Dedifferentiated amniotic fluid mesenchymal stem cell (primary cell): Measurements from ENCODE around the gene FANCC.

Experiments used
- DNase-seq: peaks from one replicate; pipeline ENCODE4 v3.0.0-alpha.2; 2016; ENCODE audit errors: extremely low spot score

Gene FANCC

DNA sequence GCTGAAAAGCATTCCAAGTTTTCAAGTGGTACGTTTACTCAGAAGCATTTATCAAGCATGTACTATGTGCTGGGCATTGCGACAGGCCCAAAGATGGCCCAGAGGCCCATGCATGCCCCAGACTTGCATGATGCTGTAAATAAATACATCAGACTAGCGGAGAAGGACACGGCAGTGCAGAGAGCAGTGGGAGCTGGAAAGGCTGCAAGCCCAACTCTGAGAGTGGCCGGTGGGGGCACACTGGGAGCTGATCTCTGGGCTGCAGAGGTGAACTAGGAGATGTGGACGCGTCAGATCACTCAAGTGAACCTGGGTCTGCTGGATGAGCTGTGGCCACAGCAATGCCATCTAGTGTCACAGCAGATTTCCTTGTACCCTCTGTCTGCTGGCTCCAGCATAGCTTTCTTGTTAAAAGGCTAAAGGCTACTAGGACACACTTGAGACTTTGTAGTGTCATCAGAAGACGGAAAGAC is 246.9 kb downstream of the FANCC start:
- DNase-seq, result no peak

DNA sequence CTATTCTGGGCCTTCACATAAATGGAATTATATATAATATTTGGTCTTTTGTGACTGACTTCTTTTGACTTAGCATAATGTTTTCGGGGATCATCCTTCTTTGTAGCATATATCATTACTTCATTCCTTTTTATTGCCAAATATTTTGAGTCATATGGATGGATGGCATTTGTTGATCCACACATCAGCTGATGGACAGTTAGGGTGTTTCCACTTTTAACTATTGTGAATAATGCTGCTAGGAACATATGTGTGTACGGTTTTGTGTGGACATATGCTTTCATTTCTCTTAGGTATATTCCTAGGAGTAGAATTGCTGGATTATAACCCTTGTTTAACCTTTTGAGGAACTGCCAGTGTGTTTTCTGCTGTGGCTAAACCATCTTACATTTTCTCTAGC is 249.6 kb downstream of the FANCC start:
- no peak for DNase-seq

DNA sequence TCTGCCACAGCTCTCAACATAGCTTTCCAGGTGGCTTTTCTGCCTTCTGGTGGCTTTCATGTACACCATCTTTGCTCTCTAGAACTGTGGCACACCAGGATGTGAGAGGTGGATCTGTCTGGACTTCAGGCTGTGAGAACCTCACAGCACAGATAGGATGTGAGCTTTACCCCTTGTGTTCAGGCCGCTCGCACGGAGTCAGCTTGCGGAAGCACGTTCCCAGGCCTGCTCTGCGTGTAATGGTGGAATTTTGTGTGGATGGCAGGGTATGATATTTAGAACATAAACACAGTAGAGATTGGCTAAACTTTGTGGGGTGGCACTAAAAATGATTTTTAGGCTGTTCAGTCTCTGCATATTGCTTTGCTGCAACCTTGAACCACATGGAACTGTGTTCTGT is 250.5 kb downstream of the FANCC start:
- DNase-seq, result no peak

DNA sequence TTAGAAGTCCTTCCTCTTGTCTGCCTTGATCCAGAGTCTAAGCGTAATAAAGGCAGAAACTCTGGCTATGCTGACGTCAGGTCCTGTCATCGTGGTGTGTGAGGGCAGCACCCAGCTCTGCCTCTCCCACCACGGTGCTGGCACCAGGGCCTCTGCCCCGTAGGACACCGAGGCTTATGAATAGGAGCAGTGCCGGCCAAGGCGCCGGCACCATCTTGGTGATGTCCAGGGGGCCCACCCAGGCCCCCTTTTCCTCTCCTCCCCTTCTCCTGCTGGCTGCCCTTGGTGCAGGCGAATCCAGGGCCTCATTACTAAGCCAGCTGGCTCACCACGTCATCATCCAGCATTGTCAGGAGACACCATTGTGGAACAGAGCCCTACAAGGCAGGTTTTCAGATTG is 252.3 kb downstream of the FANCC start:
- no peak for DNase-seq

DNA sequence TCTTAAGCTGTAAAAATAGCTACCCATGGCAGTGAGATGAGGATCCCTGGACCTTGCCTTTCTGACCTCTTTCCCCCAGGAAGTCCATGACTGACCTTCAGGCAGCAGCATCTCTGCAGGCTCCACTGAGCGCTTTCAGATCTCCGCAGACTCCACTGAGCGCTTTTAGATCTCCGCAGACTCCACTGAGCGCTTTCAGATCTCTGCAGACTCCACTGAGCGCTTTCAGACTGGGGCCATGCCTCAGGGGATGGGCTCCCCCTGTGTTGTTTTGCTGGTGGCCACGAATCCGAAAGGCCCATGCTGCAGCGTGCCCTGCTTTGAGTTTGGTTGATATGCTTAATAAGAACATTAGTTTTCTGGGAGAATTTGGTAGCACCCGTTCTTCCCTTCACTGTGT is 254.2 kb downstream of the FANCC start:
- DNase-seq, result no peak

DNA sequence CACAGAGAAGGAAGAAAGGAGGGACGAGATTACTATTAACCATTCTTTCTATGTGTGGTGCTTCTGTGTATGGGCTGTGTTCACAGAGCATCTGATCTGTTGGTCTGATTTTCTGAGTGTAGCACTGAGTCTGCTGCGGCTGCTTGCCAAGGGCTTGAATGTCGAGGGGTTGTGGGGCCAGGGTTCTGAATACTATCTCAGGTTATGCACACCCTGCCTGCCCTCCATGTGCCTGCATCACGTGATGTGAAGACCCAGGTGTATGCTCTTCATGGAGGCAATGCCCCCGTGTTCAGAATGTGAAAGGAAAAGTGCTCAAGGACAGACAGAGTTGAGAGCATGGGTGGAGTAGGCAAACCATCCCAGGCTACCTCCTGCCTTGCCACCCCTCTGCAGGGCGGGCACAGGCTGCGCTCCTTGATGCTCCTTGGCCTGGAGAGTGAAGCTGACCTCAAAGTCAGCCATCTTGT is 254.9 kb downstream of the FANCC start:
- DNase-seq, result no peak

DNA sequence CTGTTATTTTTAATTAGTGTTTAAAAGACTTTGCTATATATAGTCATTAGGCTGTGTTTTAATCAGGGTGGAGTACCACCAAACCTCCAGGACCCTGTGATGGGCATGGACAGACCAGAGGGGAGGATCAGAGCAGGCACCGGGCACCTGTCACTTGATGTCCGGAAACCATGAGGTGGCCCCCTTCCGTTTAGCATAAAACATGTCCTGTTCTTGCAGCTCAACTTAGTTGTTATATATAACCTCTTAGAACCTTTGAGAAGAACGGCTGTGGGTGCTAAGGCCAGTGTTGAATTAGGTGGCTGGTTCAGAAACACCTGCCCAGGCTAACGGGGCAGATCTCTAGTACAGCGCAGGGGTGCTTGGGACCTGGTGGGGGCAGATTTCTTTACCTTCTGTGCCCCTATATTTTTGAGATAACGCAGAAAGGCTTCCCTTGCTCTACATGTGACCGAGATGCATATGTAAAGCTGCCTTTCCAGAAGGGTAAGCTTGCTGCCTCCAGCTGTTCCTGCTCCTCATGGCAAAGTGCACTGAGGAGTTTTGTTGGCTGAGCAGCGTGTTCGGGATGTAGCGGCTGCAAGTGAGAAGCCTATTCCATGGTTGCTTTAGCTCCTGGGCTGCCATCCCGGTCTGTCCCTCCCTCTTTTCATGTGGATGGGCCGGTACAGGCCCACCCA is 255.5 kb downstream of the FANCC start:
- no peak for DNase-seq

DNA sequence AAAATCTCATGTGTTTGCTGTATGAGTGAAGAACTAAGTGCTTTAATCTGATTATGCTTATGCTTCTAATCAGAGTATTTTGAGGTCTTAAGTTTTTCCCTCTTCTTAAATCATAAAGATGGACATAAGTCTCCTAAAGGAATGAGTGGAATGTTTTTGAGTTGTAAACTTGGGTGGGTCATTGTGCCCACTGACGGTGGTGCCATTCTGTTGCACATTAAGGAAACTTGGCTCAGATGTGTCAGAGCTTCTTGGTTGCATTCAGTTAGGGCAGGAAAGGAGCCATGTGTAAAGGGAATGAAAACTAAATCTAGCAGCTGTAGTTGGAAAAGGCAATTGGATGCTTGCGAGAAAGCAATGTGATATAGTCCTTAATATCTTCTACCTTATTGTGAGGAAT is 256.6 kb downstream of the FANCC start:
- no peak for DNase-seq

DNA sequence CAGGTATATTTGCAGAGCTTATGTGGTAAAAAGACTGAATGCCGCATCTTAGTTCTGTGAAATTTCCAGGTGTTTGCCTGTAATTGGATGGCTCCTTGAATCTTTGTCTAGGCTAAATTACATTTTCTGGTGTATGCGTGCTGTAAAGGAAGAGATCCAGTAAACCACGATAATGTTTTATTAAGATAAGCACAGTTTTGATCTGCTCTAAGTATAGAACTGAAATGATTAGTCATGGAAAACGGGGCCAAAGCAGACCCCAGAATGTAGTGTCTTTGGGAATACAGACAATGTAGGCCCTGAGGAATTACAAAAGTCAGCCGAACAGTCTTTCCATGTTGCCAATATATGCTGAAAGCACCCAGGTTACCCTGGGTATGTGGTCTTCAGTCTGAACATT is 257.3 kb downstream of the FANCC start:
- DNase-seq, result no peak

DNA sequence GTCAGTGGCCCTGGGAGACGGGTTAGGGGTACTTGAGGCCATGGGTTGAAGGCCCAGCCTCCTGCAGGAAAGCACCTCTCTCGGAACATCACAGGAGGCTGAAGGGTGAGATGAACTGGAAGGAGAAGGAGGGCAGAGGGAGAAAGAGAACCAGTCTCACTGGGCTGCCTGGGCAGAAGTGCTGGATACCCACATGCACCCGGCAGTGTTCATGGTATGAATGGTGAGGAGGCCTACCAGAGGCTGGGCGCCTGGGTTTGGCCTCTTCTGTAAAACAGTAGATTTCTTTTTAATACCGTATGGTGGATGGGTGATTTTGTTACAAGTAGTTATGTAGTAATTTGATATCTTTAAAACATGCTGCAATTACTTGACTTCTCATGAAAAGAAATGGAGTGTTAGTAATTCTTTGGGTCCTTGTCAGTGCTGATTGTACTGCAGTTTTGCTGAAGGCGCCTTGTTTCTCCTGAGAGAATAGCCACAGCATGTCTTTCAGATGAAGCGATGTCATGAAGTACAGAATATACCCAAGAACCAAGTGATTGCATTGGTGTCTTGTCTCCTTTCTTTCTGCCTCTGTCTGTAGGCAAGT is 258.6 kb downstream of the FANCC start:
- peak; percentile 51 for DNase-seq

DNA sequence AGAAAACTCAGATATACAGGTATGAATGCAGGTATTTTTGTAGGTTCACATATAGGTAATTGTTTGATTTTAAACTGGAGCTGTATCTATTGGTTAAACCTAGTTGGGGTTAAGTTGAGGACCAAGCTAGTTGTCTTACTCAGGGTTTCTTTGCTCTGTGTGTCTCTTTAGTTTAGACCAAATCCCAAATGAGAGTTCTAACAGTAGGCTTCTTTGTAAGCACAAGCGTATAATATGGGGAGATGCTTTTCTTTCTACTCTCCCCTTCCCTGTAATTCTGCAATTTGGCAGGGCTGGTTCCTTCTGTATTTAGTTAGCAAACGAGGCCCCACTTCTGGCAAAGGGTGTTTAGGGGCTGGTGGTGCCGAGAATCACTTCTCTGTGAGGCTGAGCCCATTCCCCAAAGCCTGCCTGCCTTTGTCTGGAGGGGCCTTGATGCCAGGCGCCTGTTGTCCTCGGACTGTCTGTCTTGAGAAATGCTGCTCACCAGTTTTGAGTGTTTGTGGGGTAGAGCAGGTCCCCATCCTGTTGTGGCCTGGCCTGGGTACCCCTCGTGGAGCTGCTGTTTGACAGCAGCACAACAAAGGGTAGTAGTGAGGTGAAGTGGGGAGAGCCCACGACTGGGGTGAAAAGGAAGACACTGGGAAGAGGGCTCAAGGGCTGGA is 259.3 kb downstream of the FANCC start:
- DNase-seq, result no peak

DNA sequence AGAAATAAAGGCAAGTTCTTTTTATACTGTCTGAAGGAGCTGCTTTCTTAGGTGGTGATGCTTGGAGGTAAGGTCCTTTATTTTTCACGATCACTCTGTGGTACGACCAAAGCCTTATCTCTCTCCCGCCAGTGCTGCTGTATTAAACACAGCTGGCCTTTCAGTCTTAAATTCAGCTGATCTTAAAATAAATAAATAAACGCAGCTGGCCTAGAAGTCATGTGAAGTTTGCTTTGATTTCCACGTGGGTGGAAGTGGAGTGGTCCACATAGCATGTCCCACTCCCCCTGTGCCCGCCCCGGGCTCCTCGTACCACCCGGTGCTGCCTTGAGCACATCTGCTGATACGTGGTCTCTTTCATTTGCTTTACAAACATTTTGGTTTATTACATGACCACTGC is 260.4 kb downstream of the FANCC start:
- no peak for DNase-seq

DNA sequence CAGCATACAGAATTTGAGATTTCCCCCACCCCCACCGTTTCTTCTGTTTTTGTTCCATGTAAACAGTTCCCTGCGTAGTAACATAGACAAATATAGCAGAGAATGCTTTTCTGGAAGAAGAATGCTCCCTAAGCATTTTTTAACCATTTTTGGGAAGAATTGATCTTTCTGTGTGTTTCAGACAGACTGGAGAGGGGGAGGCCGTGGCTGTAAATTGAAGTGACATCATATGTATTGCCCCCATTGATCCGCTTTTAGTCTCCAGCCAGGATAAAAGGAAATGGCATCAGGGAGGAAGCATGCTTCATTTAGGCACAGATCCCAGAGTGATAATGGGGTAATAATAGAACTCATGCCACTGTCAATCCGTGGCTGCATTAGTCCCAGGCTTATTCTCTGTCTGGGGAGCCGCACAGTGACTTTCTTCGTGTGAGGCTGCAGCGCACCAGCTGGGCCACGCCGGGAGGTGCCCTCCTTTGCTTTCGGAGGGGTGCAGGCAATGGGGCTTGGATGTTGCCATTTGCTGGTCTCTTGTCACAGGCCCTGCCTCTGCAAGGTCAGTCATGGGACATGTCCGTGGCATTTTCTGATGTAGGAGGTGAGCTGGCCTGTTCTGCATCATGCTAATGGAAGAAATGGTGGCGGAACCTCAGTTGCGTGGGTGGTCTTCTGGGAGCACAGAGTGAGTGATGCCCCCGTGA is 261.5 kb downstream of the FANCC start:
- DNase-seq, result no peak

DNA sequence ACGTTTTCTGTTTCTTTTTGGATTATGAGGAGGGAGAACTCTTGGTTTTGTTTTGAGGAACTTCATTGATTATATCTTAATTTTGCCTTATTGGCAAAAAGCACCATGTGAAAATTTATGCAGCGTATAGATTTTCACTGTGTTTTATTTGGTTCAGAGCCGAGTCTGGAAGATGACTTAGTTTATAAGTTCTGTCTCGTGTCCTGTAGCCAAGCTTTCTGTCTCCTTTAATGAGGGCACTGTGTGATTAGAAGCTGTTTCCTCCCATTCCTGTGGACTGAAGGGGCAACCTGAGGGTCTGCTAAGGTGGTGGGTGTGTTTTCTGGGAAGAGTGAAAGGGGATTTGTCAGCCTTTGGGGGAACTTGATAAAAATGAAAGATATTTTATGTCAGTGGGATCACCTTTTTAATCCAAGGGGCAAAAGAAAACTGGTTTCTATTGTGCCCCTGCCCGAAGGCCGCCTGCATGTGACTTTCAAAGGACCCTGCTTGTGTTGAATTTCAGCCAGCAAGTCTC is 262.1 kb downstream of the FANCC start:
- no peak for DNase-seq

DNA sequence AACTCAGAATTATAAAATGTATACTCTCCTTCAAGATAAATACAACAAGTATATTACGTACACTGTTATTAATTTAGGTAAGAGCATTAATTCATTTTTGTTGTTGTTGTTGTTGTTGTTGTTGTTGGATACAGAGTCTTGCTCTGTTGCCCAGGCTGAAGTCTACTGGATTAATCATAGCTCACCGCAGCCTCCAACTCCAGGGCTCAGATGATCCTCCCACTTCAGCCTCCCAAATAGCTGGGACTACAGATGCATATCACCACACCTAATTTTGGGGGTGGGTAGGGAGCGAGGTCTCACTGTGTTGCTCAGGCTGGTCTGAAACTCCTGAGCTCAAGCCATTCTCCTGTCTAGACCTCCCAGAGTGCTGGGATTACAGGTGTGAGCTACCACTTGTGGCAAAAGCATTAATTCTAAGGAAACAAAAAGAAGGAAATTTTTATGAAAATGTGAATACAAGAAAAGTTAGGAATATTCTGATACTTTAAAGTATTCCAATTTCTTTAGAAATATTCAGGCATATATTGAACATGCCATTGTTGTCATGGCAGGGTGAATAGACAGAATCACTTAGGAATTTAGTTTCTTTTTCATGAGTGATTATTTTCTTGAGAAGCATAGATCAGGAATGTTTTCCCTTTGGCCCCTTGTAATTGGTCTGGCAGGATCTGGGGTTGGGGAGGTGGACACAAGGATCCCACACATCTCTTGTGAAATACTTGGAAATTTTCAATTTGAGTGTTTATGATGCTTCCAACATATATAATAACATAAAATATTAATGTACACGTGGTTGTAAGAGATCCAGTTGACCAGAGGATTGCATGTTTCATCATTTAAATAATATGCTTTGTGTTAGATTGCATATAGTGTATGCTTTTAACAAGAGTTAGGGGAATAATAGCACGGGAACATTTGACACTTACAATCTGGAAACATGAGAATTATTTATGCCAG is 263.6 kb downstream of the FANCC start:
- peak; percentile 45 for DNase-seq

DNA sequence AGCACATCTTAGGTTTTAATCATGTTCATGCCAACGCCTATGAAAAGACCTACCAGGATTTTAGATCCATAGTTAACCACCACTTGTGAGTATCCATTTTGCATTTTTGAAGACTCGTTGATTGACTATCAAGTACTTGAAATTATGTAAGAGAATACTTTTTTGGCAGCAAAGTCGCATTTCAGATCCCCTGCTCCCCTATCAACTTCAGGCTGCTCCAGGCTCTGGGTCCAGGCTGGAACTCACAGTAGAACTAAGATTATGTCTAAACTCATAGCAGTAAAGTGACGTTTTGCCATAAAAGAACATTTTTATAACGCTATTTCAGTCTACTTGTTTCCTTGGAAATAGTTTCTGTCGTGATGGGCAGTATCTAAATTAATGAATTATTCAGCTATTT is 267.7 kb downstream of the FANCC start:
- no peak for DNase-seq
